Upper lobe of left lung (tissue), 6 donors: ENCODE results near the gene CD82. TPM values are rescaled to one million over a fixed set of nuclear protein-coding genes. Genes with fewer than 3 reads are reported as not detected.

Experiments
- ATAC-seq, 2 donors: fragments of 200-7000 bp; cut with Tn5 transposase; one replicate each; pipeline ENCODE4 v1.9.1; 2022; ENCODE audit warnings: mild to moderate bottlenecking in 2 of 2, moderate library complexity in 2 of 2; ENCODE audit not compliant: low FRiP score in 2 of 2
- DNase-seq, 2 donors: peaks; one replicate each; pipeline ENCODE4 v3.0.0-alpha.2; 2019 to 2020
- H3K27ac ChIP-seq, 4 donors: fragments of 200-600 bp; sonication (generic); one replicate each; pipeline ENCODE4 v1.5.1; 2016 to 2019
- H3K27me3 ChIP-seq, 4 donors: fragments of 200-600 bp; sonication (generic); one replicate each; pipeline ENCODE4 v1.5.1; 2017 to 2019
- H3K36me3 ChIP-seq, 4 donors: fragments of 200-600 bp; sonication (generic); one replicate each; pipeline ENCODE4 v1.5.1; 2016 to 2019
- H3K4me1 ChIP-seq, 4 donors: fragments of 200-600 bp; sonication (generic); one replicate each; pipeline ENCODE4 v1.5.1; 2018 to 2019
- H3K4me3 ChIP-seq, 4 donors: fragments of 200-600 bp; sonication (generic); one replicate each; pipeline ENCODE4 v1.5.1; 2017 to 2019; ENCODE audit warnings: mild to moderate bottlenecking in 2 of 4, moderate library complexity in 1 of 4
- H3K9me3 ChIP-seq, 4 donors: fragments of 200-600 bp; sonication (generic); one replicate each; pipeline ENCODE4 v1.5.1; 2018 to 2019
- EP300 ChIP-seq, 4 donors: sonication (generic); formaldehyde crosslinking; IDR thresholded peaks; one replicate each; pipeline ENCODE4 v1.5.1; 2017; ENCODE audit warnings: antibody characterized with exemption in 4 of 4, control low read depth in 2 of 4
- POLR2A ChIP-seq, 4 donors: fragments of 450-650 bp; IDR thresholded peaks; one replicate each; pipeline ENCODE4 v1.5.1; 2016 to 2017; ENCODE audit warnings: antibody characterized with exemption in 4 of 4, mild to moderate bottlenecking in 2 of 4
- POLR2AphosphoS5 ChIP-seq, 2 donors: sonication (generic); formaldehyde crosslinking; IDR thresholded peaks; one replicate each; pipeline ENCODE4 v1.5.1; 2017; ENCODE audit warnings: antibody characterized with exemption in 2 of 2
- WGBS, 2 donors: methylation state at CpG; one replicate each; pipeline ENCODE4 v1.1.5; 2017 to 2018; 5-methylcytosine and 5-hydroxymethylcytosine counted together
- total RNA-seq, 6 donors: library from RNA; depleted of rRNA in 4 of 6; stranded (reverse); fragments of >200 nt in 4 of 6; gene quantifications; one replicate each; pipeline versions ENCODE4 v1.1.0 to v1.2.1, GENCODE V29; 2016 to 2021
- TF ChIP-seq, protein P1 (sequence below), 6 experiments: fragments of 450-650 bp in 4 of 6; fragments of 200-600 bp in 2 of 6; sonication (generic) in 2 of 6; IDR thresholded peaks; one replicate each; pipeline ENCODE4 v1.5.1; 2016 to 2019; ENCODE audit warnings: antibody characterized with exemption in 6 of 6
- donor health status: DM: no; HTN: no; CAD: no; lungs with moderate emphysema.
- donor health status: DM: no; HTN: yes; CAD: no; lungs with severe emphysema.

The CD82 gene
- total RNA-seq, 6 donors from 2014 or later: 29.8 to 148 (median 69.9) TPM

- 52 to 57% methylated on average over 3 of the region's 3 CpGs for WGBS, 2 donors
- no peak for DNase-seq
Observed at GRCh38 chr11:44589301-44589700, 23.8 kb downstream of the CD82 start.

DNA sequence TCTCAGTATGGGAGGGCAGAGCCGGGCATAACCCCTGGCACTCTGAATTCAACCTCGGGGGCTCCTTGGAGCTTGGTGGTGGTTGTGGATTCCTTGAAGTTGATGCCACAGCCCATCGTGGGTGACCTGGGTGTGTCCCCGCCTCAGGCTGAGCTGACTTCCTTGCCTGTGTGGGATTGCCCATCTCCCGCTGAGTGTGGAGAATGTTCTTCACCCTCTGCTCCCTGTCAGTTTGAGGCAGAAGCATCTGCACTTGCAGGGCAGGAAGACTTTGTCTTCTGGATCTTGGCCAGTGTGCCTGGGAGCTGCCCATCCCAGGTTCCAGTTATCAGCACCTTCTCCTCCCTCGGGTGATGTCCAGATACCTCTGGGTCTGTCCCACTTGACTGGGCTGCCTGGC, 25.3 kb downstream of the CD82 start:
- Histone ChIP-seq H3K27ac (peak overlapping the region; percentile 74 to 91 (median 80)), H3K4me1 (peaks cover 21 to 31% (median 23%) of the 10 kb centered on the region in 4 donors), H3K27me3 (no peaks in the 10 kb centered on the region), H3K9me3 (no peaks in the 10 kb centered on the region), H3K36me3 (peaks cover 0 to 16% (median 12%) of the 10 kb centered on the region in 4 donors), H3K4me3 (no peak overlapping the region)
- no peak for TF ChIP-seq POLR2AphosphoS5 (IDR thresholded peaks at IDR 0.05)
- no peak for TF ChIP-seq POLR2A (IDR thresholded peaks at IDR 0.05)
- TF ChIP-seq, protein P1, sequence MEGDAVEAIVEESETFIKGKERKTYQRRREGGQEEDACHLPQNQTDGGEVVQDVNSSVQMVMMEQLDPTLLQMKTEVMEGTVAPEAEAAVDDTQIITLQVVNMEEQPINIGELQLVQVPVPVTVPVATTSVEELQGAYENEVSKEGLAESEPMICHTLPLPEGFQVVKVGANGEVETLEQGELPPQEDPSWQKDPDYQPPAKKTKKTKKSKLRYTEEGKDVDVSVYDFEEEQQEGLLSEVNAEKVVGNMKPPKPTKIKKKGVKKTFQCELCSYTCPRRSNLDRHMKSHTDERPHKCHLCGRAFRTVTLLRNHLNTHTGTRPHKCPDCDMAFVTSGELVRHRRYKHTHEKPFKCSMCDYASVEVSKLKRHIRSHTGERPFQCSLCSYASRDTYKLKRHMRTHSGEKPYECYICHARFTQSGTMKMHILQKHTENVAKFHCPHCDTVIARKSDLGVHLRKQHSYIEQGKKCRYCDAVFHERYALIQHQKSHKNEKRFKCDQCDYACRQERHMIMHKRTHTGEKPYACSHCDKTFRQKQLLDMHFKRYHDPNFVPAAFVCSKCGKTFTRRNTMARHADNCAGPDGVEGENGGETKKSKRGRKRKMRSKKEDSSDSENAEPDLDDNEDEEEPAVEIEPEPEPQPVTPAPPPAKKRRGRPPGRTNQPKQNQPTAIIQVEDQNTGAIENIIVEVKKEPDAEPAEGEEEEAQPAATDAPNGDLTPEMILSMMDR (IDR thresholded peaks at IDR 0.05): no peak
- no peak for TF ChIP-seq EP300 (IDR thresholded peaks at IDR 0.05)
- ATAC-seq (no peak), DNase-seq (no peak)
- WGBS, 2 donors: 65% methylated on average over 6 of the region's 6 CpGs

More at GRCh38 chr11:44589301-44589700, 23.8 kb downstream of the CD82 start:
- Histone ChIP-seq H3K4me1 (peaks cover 30 to 32% (median 32%) of the 10 kb centered on the region in 4 donors), H3K4me3 (no peak overlapping the region), H3K36me3 (peaks cover 0 to 23% (median 12%) of the 10 kb centered on the region in 4 donors), H3K9me3 (no peaks in the 10 kb centered on the region), H3K27me3 (no peaks in the 10 kb centered on the region), H3K27ac (peak overlapping the region in 3 of 4 donors; percentile 18 to 59 (median 56))
- TF ChIP-seq, protein P1 (IDR thresholded peaks at IDR 0.05): no peak
- TF ChIP-seq POLR2A (IDR thresholded peaks at IDR 0.05) (no peak), EP300 (IDR thresholded peaks at IDR 0.05) (no peak), POLR2AphosphoS5 (IDR thresholded peaks at IDR 0.05) (no peak)
- no peak for ATAC-seq

DNA sequence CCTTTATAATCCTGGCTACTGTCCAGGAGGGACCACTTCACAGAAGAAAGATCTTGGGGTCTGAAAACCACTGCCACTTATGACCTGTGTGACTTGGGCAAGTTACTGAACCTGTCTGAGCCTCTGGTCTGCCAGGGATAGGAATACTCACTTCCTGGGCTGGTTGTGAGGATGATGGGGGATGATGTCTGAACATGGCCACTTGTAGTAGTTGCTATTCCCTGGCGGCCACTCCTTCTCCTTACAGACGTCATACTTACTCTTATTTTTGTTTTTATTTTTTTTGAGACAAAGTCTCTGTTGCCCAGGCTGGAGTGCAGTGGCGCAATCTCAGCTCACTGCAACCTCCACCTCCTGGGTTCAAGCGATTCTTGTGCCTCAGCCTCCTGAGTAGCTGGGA, 26.1 kb downstream of the CD82 start:
- WGBS, 2 donors: 79 to 82% methylated on average over 4 of the region's 4 CpGs
- no peak for DNase-seq
- TF ChIP-seq POLR2AphosphoS5 (IDR thresholded peaks at IDR 0.05) (no peak), EP300 (IDR thresholded peaks at IDR 0.05) (no peak), POLR2A (IDR thresholded peaks at IDR 0.05) (no peak)
- TF ChIP-seq, protein P1 (IDR thresholded peaks at IDR 0.05): no peak
- Histone ChIP-seq H3K36me3 (peaks cover 0 to 16% (median 11%) of the 10 kb centered on the region in 4 donors), H3K4me1 (peaks cover 27 to 38% (median 31%) of the 10 kb centered on the region in 4 donors), H3K27ac (peak overlapping the region; percentile 74 to 91 (median 80)), H3K9me3 (no peaks in the 10 kb centered on the region), H3K27me3 (no peaks in the 10 kb centered on the region), H3K4me3 (no peak overlapping the region)
- ATAC-seq: no peak

- H3K4me1 ChIP-seq: peaks cover 35 to 46% (median 38%) of the 10 kb centered on the region in 4 donors
- no peak overlapping the region for H3K4me3 ChIP-seq
- peaks cover 0 to 13% (median 8%) of the 10 kb centered on the region in 4 donors for H3K36me3 ChIP-seq
- H3K27ac ChIP-seq: peak overlapping the region; percentile 74 to 91 (median 80)
- no peaks in the 10 kb centered on the region for H3K9me3 ChIP-seq
- no peaks in the 10 kb centered on the region for H3K27me3 ChIP-seq
- TF ChIP-seq EP300 (IDR thresholded peaks at IDR 0.05) (peak in 2 of 4 donors; percentile 19 to 35), POLR2A (IDR thresholded peaks at IDR 0.05) (peak in 1 of 4 donors; percentile 27), POLR2AphosphoS5 (IDR thresholded peaks at IDR 0.05) (peak; percentile 67 to 87)
- TF ChIP-seq, protein P1 (IDR thresholded peaks at IDR 0.05): peak in 1 of 6 experiments; percentile 13
- WGBS, 2 donors: 67 to 76% methylated on average over 6 to 13 of the region's 13 CpGs
- DNase-seq (peak in 1 of 2 donors; percentile 56), ATAC-seq (peak; percentile 37 to 44)
Observed at GRCh38 chr11:44592125-44592940, 26.9 kb downstream of the CD82 start.
